ENCODE measurements around the gene CNPY4.
A peak's percentile ranks its signal among the peaks of the same experiment; 100 is the strongest.
"Not testable (repeated sequence)": the region's sequence is repeated elsewhere in the genome, so short reads cannot be mapped to it uniquely, and the experiment has no call there.

The CNPY4 gene

DNA sequence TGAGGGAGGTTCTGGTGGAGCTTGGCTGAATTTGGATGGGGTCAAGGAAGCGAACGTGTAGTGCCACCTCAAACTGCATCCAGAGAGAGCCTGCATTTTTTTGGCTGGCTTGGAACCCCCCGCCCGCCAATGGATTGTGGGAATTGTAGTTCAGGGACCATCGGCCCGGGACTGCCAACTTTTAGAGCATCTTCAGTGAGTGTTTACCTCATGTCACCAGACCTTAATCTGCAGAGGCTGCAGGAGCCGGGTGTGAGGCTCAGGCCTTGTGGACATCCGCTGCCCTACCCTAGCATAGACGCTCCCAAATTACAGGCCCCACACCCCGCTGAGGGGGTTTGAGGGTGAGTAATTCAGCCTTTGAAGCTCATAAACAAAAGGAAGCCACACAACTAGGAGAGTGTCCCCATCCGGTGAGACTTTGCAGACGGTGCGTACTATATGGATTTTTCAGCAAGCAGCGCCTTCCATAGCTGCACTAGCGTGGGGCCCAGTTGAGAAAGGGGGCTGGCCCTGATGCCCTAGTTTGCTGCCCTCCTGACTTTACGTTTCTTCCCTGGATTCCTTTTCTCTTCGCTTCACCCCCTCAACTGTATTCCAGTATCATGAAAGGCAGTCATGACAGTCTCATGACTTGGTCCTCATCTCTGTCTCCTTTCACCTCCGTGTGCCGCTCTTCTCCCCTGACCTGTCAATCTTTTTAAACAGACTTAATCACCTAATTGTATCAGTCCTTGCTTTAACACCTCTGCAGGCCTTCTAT is 717 bp downstream of the CNPY4 start:
- DNase-seq (ENCODE audit: low read depth), result peak; percentile 44

- no peak for DNase-seq (ENCODE audit: low read depth)
Observed at GRCh38 chr7:100120733-100121036, 1.3 kb downstream of the CNPY4 start.

DNA sequence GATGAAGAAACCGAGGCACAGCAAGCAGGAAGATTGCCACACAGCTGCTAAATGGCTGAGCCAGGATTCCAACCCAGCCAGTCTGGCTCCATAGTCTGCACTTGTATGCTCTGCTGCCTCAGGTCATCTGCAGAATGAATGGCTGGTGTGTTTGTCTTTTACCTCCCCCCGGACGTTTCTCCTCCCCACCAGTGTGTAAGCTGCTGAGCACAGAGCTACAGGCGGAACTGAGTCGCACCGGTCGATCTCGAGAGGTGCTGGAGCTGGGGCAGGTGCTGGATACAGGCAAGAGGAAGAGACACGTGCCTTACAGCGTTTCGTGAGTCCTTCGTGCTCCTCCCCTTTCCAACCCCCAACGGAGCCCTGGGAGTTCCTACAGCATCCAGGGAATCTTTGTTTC is 2.6 kb downstream of the CNPY4 start:
- DNase-seq (ENCODE audit: low read depth), result no peak

- no peak for DNase-seq (ENCODE audit: low read depth)
Observed at GRCh38 chr7:100122568-100122967, 3.1 kb downstream of the CNPY4 start.

GRCh38 chr7:100124301-100125230 is 5.1 kb downstream of the CNPY4 start:
- no peak for DNase-seq (ENCODE audit: low read depth)

GRCh38 chr7:100126239-100126930 is 7.0 kb downstream of the CNPY4 start:
- DNase-seq (ENCODE audit: low read depth), result peak; percentile 18

DNA sequence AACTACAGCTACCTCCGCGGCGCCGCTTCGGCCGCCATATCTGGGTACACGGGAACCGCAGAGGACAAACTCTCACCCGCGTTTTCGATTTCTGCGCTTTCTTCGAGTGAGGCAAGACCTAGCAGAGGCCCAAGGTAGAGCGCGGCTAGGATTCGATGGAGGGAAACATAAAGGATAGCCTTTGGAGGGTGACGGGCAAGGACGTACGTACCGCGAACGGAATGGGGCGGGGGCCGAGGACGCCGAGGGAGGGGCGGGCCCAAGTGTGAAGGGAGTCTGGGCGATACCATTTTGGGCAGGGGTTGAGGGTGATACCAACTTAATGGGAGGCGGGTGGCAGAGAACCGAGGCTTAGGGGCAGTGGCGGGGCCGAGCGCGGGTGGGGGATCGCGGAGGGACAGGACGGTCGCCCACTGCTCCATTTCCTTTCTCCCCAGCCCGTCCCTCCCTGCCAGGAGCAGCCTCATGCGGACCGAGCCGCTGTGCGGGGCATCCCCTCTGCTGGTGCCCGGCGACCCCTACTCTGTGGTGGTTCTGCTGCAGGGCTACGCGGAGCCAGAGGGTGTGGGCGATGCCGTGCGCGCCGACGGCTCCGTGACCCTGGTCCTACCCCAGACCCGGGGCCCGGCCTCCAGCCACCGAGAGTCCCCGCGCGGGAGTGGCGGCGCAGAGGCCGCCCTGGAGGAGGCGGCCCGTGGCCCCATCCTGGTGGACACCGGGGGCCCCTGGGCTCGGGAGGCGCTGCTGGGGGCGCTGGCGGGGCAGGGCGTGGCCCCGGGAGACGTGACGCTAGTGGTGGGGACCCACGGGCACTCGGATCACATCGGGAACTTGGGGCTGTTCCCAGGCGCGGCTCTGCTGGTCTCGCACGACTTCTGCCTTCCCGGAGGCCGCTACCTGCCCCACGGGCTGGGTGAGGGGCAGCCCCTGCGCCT is 7.8 kb downstream of the CNPY4 start, which contains the start of gene MBLAC1:
Gene MBLAC1, plus strand, starts transcription at position 37 of the 935 bp plus-strand sequence. Its CDS starts 429 bp downstream, at position 466.
- DNase-seq (ENCODE audit: low read depth), result peak; percentile 83

- DNase-seq (ENCODE audit: low read depth), result no peak
Observed at GRCh38 chr7:100127866-100128636, 8.6 kb downstream of the CNPY4 start.

- DNase-seq (ENCODE audit: low read depth), result no peak
Observed at GRCh38 chr7:100128637-100128963, 9.2 kb downstream of the CNPY4 start.

- not testable (repeated sequence) for DNase-seq (ENCODE audit: low read depth)
Observed at GRCh38 chr7:100130220-100130607, 10.8 kb downstream of the CNPY4 start.

- peak; percentile 73 for DNase-seq (ENCODE audit: low read depth)
Observed at GRCh38 chr7:100130608-100131453, 11.4 kb downstream of the CNPY4 start.

GRCh38 chr7:100132126-100132525 is 12.7 kb downstream of the CNPY4 start:
- no peak for DNase-seq (ENCODE audit: low read depth)

- DNase-seq (ENCODE audit: low read depth), result peak; percentile 45
Observed at GRCh38 chr7:100132697-100133151, 13.3 kb downstream of the CNPY4 start.

DNA sequence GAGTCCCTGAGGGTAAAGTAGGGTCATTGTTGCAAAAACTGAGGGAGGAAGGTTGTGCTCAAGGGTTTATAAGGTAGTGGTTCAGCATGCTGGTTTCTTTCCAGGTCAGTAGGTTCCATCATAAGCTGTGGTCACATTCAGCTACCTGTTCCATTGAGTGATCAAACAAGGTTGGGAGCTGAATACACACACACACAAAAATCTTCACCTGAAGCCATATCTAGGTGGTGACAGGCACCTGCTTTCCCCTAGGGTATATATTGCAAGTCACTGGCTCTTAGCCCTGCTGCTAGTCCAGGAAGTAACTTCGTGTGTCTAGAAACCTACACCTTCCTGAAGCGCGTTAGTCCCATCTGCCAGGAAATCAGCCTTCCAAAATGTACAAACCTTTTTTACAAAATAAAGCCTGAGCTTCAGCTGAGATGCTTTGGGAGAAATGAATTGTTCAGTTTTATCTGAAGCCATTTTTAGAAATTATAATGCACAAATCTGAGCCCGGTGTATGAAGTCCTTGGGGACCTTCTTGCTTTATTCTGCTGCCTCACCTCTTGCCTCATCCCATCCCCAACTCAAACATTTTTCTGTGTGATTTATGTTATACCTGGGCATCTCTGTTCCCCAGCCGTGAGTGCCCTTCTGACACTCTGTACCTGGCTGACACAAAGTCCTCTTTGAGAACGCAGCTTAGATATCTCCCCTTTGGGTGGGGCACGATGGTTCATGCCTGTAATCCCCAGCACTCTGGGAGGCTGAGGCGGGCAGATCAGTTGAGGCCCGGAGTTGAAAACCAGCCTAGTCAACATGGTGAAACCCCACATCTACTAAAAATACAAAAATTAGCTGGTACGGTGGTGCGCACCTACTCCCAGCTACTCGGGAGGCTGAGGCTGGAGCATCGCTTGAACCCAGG is 18.7 kb downstream of the CNPY4 start:
- no peak for DNase-seq (ENCODE audit: low read depth)

DNA sequence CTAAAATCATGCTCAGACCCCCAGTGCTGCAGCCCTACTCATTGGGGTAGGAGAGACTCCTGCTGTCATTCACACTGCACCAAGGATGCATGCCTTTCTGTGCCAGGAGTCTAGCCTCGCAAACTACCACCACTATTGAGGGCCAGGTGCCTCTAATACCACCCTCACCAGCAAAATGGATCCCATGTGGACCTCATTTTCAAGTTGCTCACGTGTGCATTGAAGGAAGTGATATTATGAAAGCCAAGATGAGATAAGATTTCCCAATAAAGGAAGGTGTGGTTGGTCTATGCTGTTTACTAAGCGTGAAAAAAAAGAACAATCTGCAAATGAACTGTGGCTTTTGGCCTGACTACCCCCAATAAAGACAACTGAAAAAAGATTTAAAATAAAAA is 22.1 kb downstream of the CNPY4 start:
- no peak for DNase-seq (ENCODE audit: low read depth)

DNA sequence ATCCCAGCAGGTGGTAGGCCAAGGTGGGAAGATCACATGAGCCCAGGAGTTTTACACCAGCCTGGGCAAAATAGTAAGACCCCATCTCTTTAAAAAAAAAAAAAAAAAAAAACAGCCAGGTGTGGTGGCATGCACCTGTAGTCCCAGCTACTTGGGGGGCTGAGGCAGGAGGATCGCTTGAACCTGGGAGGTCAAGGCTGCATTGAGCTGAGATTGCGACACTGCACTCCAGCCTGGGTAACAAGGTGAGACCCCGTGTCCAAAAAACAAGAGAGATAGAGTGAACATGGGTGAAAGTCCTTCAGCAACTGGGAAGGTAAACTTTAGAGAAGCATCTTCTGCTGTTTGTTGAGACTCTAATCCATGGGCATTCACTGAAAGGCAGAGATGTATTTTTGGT is 23.0 kb downstream of the CNPY4 start:
- no peak for DNase-seq (ENCODE audit: low read depth)

- not testable (repeated sequence) for DNase-seq (ENCODE audit: low read depth)
Observed at GRCh38 chr7:100146350-100146749, 26.9 kb downstream of the CNPY4 start.

DNA sequence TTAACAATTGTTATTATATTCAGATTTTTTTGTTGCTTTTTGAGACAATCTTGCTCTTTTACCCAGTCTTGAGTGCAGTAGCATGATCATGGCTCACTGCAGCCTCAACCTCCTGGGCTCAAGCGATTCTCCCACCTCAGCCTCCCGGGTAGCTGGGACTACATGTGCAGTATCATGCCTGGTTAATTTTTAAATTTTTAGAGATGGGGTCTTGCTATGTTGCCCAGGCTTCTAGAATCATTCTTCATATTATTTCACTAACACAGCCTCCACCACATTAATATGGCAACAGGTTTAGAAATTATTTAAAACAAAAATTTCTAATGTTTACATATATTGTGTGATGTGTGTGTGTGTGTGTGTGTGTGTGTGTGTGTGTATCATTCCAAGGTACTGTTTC is 27.8 kb downstream of the CNPY4 start:
- no peak for DNase-seq (ENCODE audit: low read depth)

- DNase-seq (ENCODE audit: low read depth), result no peak
Observed at GRCh38 chr7:100148225-100148558, 28.8 kb downstream of the CNPY4 start.

Measured in stimulated activated CD4-positive, alpha-beta T cell treated with anti-CD3 and anti-CD28 coated beads, Interleukin-2, amount 100 ng/mL, for 4 hours (primary cell).